Panc1 (cell line): ENCODE data around the gene TSC2. TPM values are rescaled to one million over a fixed set of nuclear protein-coding genes. Genes with fewer than 3 reads are reported as not detected.

Source experiments
- ATAC-seq: fragments of 200-7000 bp; cut with Tn5 transposase; 2 replicates; pipeline ENCODE4 v1.9.1; 2020; ENCODE audit warnings: mild to moderate bottlenecking, moderate library complexity
- BruUV-seq: library from RNA; stranded (reverse); fragments of 400-500 nt; replicated peaks from 2 replicates; lab custom pipeline; 2021; lab: Mats Ljungman, UMichigan
- CTCF ChIA-PET: fragments of 300-600 bp; sonication (Branson Sonifier 250); formaldehyde crosslinking; loops from one replicate; lab custom pipeline; 2022; ENCODE audit warnings: antibody characterized with exemption; lab: Charles Lee
- POLR2A ChIA-PET: fragments of 300-600 bp; sonication (Branson Sonifier 250); formaldehyde crosslinking; loops from one replicate; lab custom pipeline; 2022; ENCODE audit warnings: antibody characterized with exemption; lab: Charles Lee
- DNase-seq: peaks from one replicate; pipeline ENCODE4 v3.0.0-alpha.2; 2010; ENCODE audit warnings: low read depth, low spot score
- H3K27ac ChIP-seq: 2 replicates; pipeline ENCODE4 v1.5.1; 2011; ENCODE audit warnings: mild to moderate bottlenecking, low read length, inconsistent platforms
- H3K27me3 ChIP-seq: fragments of 200-500 bp; sonication (Bioruptor generic); 2 replicates; pipeline ENCODE4 v1.6.0; 2014; ENCODE audit warnings: low read length, inconsistent platforms; ENCODE audit not compliant: control insufficient read depth, insufficient read depth
- H3K36me3 ChIP-seq: fragments of 200-500 bp; sonication (Bioruptor generic); 2 replicates; pipeline ENCODE4 v1.5.1; 2014; ENCODE audit warnings: inconsistent platforms, mild to moderate bottlenecking, low read length, moderate library complexity; ENCODE audit not compliant: control insufficient read depth, insufficient read depth
- H3K4me1 ChIP-seq: 2 replicates; pipeline ENCODE4 v1.5.1; 2011; ENCODE audit warnings: inconsistent platforms, mild to moderate bottlenecking, low read length, moderate library complexity; ENCODE audit not compliant: control insufficient read depth, insufficient read depth
- H3K4me3 ChIP-seq, 2 experiments: 2 replicates each; pipeline ENCODE4 v1.5.1; 2011 to 2012; ENCODE audit warnings: low read depth in 2 of 2, low read length in 2 of 2, mild to moderate bottlenecking in 2 of 2, inconsistent platforms in 1 of 2, moderate library complexity in 1 of 2
- H3K9me3 ChIP-seq: fragments of 200-500 bp; sonication (Bioruptor generic); 2 replicates; pipeline ENCODE4 v1.5.1; 2014; ENCODE audit warnings: low read depth, mild to moderate bottlenecking, inconsistent platforms, low read length, moderate library complexity; ENCODE audit not compliant: control insufficient read depth, insufficient read depth
- POLR2AphosphoS5 ChIP-seq: IDR thresholded peaks from 2 replicates; pipeline ENCODE4 v1.6.1; 2012; ENCODE audit warnings: mild to moderate bottlenecking, low read depth, low read length, moderate library complexity
- SIN3A ChIP-seq: IDR thresholded peaks from 2 replicates; pipeline ENCODE4 v1.6.1; 2012; ENCODE audit warnings: low read depth, mild to moderate bottlenecking, low read length, moderate library complexity, borderline replicate concordance; ENCODE audit not compliant: insufficient read depth
- TCF7L2 ChIP-seq: IDR thresholded peaks from 2 replicates; pipeline ENCODE4 v1.6.1; 2011; ENCODE audit warnings: mild to moderate bottlenecking, low read depth, low read length, inconsistent platforms
- in situ Hi-C: cut with HindIII; loops from 2 replicates; pipeline ENCODE4 v1.10.0; 2016; ENCODE audit warnings: low sequenced_read_pairs, low pct_unique_long_range_greater_than_20kb
- intact Hi-C: fragments of 100-400 bp; cut with micrococcal nuclease; formaldehyde crosslinking; loops from one replicate; pipeline ENCODE4 v1.10.0; 2022; ENCODE audit not compliant: unreplicated experiment
- total RNA-seq: library from RNA; stranded (reverse); gene quantifications from one replicate; pipeline ENCODE4 v1.2.1, GENCODE V29; 2021; ENCODE audit not compliant: unreplicated experiment
- TF ChIP-seq, protein P1 (sequence below): fragments of 450-650 bp; IDR thresholded peaks from 2 replicates; pipeline ENCODE4 v1.5.1; 2017; ENCODE audit warnings: mild to moderate bottlenecking
- TF ChIP-seq, protein P2 (sequence below), 2 experiments: IDR thresholded peaks; 2 replicates each; pipeline ENCODE4 v1.6.1; 2011 to 2012; ENCODE audit warnings: low read depth in 2 of 2, control low read depth in 1 of 2, low read length in 1 of 2, mild to moderate bottlenecking in 1 of 2, moderate library complexity in 1 of 2; ENCODE audit not compliant: insufficient read depth in 1 of 2

Gene TSC2
- total RNA-seq, 1 experiment from 2014 or later = 115 TPM

DNA sequence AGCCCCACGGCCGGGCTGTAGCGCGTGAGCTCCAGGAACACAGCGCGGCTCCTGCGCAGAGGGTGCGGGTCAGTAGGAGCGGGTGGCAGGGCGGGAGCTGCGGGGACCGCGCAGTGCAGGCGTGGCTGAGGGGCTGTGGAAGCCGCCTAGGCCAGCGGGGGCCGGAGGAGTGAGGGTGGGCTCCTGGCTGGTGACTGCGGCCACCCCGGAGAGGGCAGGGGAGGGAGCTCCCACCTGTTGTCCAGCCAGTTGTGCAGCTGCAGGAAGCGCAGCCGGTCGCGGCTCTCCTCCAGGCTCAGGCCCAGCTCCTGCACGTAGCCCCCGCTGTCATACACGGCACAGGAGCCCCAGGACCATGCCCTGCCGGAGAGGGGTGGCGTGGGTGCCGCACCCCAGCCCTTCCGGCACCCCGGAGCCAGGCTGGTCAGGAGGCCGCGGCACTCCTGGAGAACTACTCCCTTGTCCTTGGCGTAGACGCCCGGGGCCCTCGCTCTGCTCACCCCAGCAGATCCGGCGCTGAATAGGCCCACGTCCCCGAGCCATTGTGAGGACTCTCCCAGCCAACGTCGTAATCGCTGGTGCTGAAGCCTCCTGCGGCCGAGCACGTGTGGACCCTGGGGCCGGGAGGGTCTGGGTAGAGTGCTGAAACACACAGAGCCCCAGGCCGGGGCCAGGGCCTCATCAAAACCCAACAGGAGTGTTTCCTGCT, 43.9 kb downstream of the TSC2 start:
- BruUV-seq = no TSS peak
- 0 out of 2 replicates have a peak, but pooled peaks cover 9% of the 10 kb centered on the region for H3K4me1 ChIP-seq
- TF ChIP-seq, protein P1, sequence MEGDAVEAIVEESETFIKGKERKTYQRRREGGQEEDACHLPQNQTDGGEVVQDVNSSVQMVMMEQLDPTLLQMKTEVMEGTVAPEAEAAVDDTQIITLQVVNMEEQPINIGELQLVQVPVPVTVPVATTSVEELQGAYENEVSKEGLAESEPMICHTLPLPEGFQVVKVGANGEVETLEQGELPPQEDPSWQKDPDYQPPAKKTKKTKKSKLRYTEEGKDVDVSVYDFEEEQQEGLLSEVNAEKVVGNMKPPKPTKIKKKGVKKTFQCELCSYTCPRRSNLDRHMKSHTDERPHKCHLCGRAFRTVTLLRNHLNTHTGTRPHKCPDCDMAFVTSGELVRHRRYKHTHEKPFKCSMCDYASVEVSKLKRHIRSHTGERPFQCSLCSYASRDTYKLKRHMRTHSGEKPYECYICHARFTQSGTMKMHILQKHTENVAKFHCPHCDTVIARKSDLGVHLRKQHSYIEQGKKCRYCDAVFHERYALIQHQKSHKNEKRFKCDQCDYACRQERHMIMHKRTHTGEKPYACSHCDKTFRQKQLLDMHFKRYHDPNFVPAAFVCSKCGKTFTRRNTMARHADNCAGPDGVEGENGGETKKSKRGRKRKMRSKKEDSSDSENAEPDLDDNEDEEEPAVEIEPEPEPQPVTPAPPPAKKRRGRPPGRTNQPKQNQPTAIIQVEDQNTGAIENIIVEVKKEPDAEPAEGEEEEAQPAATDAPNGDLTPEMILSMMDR = no peak
- TF ChIP-seq SIN3A = no peak
- no peak for TF ChIP-seq POLR2AphosphoS5
- no peak for TF ChIP-seq TCF7L2
- TF ChIP-seq, protein P2, sequence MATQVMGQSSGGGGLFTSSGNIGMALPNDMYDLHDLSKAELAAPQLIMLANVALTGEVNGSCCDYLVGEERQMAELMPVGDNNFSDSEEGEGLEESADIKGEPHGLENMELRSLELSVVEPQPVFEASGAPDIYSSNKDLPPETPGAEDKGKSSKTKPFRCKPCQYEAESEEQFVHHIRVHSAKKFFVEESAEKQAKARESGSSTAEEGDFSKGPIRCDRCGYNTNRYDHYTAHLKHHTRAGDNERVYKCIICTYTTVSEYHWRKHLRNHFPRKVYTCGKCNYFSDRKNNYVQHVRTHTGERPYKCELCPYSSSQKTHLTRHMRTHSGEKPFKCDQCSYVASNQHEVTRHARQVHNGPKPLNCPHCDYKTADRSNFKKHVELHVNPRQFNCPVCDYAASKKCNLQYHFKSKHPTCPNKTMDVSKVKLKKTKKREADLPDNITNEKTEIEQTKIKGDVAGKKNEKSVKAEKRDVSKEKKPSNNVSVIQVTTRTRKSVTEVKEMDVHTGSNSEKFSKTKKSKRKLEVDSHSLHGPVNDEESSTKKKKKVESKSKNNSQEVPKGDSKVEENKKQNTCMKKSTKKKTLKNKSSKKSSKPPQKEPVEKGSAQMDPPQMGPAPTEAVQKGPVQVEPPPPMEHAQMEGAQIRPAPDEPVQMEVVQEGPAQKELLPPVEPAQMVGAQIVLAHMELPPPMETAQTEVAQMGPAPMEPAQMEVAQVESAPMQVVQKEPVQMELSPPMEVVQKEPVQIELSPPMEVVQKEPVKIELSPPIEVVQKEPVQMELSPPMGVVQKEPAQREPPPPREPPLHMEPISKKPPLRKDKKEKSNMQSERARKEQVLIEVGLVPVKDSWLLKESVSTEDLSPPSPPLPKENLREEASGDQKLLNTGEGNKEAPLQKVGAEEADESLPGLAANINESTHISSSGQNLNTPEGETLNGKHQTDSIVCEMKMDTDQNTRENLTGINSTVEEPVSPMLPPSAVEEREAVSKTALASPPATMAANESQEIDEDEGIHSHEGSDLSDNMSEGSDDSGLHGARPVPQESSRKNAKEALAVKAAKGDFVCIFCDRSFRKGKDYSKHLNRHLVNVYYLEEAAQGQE (IDR thresholded peaks at IDR 0.05; ENCODE audit: insufficient read depth in 1 of 2, low read depth in 2 of 2, low read length in 1 of 2) = no peak
- no peak overlapping the region for H3K27ac ChIP-seq
- no peaks in the 10 kb centered on the region for H3K27me3 ChIP-seq
- ATAC-seq (no peak), DNase-seq (no peak)
- in situ Hi-C loops (no loop called here), intact Hi-C loops (no loop called here)
- peaks cover 4% of the 10 kb centered on the region; the same call in 1 of the 2 replicates for H3K36me3 ChIP-seq
- POLR2A ChIA-PET = no interaction called here
- CTCF ChIA-PET = no interaction called here
- H3K9me3 ChIP-seq = no peaks in the 10 kb centered on the region
- H3K4me3 ChIP-seq = no peak overlapping the region

DNA sequence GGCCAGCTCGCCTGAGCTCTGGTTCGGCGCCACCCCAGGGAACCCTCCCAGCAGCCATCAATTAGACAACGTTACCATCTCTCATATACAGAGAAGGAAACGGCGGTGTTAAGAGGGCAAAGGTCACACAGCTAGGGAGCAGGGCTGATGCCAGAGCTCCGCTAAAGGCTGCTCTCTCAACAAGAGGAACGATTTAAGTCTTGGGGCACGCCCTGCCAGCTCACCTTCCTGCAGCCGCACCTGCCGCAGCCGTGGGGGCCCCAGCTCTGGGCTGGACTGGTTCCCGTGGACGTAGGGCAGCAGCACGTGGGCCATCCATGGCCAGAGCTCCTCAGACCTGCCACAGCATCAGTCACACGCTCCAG, 44.5 kb downstream of the TSC2 start:
- TF ChIP-seq POLR2AphosphoS5 = no peak
- TF ChIP-seq, protein P1 = no peak
- TF ChIP-seq, protein P2 (IDR thresholded peaks at IDR 0.05; ENCODE audit: insufficient read depth in 1 of 2, low read depth in 2 of 2, low read length in 1 of 2) = no peak
- TF ChIP-seq SIN3A = no peak
- in situ Hi-C loops = no loop called here
- no peaks in the 10 kb centered on the region for H3K27me3 ChIP-seq
- ATAC-seq (no peak), DNase-seq (no peak)
- peaks cover 4% of the 10 kb centered on the region; the same call in 1 of the 2 replicates for H3K36me3 ChIP-seq
- H3K9me3 ChIP-seq = no peaks in the 10 kb centered on the region
- no TSS peak for BruUV-seq
- CTCF ChIA-PET = no interaction called here
- H3K27ac ChIP-seq = no peak overlapping the region
- intact Hi-C loops = no loop called here
- no peak overlapping the region for H3K4me3 ChIP-seq
- H3K4me1 ChIP-seq = 0 out of 2 replicates have a peak, but pooled peaks cover 9% of the 10 kb centered on the region
- POLR2A ChIA-PET = no interaction called here
